ENCODE data around the gene ABCA9. TPM values are rescaled to one million over a fixed set of nuclear protein-coding genes. Genes with fewer than 3 reads are reported as not detected.
"Not testable (repeated sequence)": the region's sequence is repeated elsewhere in the genome, so short reads cannot be mapped to it uniquely, and the experiment has no call there.

Gene ABCA9
- total RNA-seq, 1 donor from 2014 or later, result 6.6 TPM

DNA sequence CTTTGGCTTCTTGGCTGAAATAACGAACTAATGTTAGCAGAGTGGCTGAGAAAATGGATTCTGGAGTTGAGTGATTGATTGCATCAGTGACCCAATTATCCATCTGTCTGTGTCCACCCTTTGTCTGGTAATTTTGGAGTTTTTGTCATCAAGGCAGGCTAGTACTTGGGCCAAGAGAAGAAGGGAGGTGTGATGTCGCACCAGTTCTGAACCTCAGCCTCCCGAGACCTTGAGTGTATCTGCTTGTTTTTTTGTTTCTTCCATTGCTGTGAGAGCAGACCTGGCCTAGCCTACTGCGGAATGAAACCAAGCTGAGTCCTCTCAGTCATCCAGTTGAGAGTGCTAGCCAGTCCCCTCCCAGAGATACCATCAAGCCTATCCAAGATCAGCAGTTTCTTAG is 110.0 kb downstream of the ABCA9 start:
- no peak for DNase-seq

GRCh38 chr17:68947868-68948267 is 112.9 kb downstream of the ABCA9 start:
- DNase-seq, result not testable (repeated sequence)

DNA sequence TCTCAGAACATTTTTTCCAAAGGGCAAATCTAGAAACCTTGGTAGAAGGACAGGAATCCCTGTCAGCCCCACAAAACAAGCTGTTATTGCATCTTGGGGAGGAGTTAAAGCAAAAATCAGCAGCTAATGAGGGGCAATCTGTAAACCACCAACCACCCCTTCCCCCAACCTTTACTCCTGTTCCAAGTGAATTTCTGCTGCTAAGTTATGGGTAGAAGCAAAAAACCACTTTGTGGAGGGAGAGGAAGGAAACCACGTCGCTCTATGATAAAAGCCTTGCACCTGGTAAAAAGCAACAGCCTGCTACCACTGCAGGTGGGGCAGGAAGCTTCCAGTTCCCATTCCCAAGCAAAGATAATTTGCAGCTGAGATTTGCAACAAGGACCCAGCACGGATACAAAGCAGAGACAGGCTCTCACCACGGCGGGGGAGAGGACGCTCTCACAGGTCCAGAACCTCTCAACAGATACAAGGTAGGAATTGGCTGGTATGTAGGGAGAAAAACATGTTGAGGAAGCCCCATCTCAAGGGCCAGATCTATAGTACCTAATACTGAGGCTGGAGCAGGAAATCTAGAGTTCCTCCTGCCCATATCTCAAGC is 116.2 kb downstream of the ABCA9 start:
- no peak for DNase-seq

- DNase-seq, result not testable (repeated sequence)
Measured at GRCh38 chr17:68943812-68944182, 116.9 kb downstream of the ABCA9 start.

DNA sequence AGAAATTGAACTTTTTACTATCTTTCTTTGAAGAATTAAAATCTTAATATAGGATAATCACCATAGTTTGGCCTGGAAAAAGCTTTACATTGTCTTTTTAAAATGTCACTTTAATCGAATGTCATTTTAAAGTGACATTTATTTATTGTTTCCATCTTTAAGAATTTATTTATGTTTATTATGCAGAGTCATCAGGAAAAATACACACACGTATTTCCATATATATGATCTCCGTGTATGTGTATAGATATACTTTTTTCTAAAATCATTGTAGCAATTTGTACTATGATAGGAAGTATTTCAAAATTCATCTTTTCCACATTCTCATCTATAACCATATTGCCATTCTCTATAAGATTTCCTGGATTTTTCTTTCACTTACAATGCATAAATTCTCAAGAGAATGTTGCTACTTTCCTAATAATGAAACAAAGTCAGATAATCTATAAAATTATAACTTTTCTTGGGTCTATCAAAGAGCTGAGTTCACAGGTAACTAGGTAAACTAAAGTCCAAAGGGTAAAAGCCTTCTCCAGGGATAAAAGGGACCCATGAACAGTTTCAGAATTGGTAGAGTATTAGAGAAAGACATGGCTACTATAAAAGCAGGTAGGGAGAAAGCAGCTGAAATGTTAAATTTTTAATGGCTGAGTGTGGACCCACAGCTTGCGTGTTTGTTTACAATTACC is 117.5 kb downstream of the ABCA9 start:
- DNase-seq, result no peak

- no peak for DNase-seq
Measured at GRCh38 chr17:68942389-68942788, 118.3 kb downstream of the ABCA9 start.

DNA sequence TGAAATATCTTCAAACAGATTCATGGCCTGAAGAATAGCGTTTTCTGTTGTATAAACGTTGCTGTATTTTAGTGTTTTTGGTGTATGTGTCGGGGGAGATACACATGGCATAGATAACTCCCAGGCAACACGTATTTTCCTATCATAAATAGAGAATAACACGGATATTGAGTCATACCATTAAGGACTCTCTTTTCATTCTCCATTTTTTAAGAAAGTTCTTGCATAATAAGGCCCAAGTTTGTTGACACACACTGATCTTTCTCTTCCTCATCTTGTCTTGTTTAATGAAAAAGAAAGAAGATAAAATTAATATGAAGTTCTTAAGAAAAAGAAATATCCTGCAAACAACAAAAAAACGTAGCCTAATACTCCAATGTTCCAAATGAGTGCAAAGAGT is 119.0 kb downstream of the ABCA9 start:
- DNase-seq, result no peak

GRCh38 chr17:68939195-68939594 is 121.5 kb downstream of the ABCA9 start:
- DNase-seq, result no peak

- DNase-seq, result no peak
Measured at GRCh38 chr17:68937890-68938514, 122.7 kb downstream of the ABCA9 start.

DNA sequence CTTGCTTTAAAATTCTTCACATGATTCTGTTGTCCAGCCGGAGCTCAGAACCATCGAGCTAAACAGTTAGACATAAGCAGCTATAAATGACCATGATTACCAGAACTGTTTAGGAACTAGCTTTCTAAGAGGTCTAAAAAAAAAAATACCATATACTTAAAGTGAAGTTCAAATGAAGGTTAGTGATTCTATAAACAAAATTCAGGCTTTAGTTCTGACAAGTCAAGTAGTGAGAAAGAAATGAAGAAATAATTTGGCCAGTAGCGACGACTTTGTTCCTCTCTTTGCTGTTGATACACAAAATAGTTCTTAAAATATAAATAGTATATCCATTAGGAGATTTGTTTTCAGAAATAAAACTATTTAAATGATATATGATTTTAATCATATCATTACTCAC is 133.2 kb downstream of the ABCA9 start:
- DNase-seq, result no peak

DNA sequence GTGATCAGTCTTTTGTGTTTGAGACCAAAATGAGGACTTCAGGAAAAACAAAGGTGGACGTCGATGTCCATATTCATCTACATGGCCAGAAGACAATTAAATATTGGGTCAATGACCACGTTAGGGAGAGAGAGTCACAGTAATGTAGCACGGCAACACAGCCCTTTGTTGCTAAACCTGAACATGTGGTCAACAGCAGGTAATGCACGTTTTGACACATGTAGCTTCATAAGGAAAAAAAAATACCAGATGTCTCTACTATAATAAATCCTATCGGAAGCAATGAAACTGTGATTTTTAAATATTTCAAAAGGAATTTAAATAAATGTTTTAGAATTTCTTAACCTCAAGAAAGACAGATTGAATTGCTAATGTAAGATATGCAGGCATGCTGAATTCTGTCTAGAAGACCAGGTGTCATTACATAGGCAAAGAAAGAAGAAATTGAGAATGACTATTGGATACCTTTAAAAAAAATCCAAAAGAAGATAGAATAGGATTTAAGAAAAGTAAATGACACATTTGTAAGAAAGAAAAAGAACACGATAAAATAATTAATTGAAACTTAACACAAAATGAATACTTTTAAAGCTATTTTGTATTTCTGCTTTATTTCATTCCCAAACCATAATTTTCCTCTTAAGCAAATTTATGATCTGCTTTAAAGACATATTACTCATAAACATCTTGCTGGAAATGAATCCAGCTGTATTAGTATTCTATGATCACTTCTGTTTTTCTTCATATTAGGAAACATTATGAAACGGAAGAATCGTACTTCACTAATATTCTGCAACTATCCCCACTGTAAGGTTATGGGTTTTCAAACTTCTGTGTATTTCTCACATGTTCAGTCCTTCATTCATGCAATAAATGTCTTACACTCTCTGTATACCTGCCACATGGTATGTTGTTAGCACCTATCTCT is 135.7 kb downstream of the ABCA9 start:
- no peak for DNase-seq

Small RNA genes lying within 50 kb of the gene (small RNA-seq; reads per million reads assigned to genes)
- not detected for gene MIR4524B

Other genes with a start within 250 kb of the ABCA9 start
- gene ABCA8, start 105.5 kb downstream of the ABCA9 start, total RNA-seq, result 3.9 TPM
- 3.7 TPM for gene ABCA6, start 81.0 kb upstream of the ABCA9 start, total RNA-seq
- 10.0 TPM for gene ABCA10, start 167.9 kb upstream of the ABCA9 start, total RNA-seq